NCI-H226 (cell line): ENCODE results near the gene CELA2A.

ENCODE experiments used
- DNase-seq: peaks from one replicate; pipeline ENCODE4 v3.0.0-alpha.2; 2015

CELA2A gene

DNA sequence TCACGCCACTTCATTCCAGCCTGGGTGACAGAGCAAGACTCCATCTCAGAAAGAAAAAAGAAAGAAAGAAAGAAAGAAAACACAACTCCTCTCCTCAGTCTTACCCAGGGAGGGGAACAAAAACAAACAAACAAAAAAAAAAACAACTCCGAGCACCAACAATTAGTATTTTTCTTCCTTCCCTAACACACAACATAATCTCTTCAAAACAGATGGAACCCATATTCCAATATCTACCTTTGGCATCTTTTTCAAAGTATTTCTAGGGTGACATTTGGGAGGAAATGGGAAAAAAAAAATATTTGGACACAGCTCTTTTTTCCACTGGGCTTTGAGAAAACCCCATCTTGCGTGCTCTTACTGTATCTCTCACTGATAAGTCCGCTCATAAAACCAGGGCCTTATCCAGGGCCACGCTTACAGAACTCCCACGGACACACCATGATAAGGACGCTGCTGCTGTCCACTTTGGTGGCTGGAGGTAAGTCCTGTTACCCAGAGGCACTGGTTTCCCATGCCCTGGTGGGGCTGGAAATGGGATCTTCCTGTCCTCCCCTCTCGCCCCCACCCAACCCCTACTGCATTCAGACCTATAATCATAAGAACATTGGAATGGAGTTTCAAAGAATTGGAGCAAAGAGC is at the start of gene CELA2A:
Gene CELA2A (plus strand): TSS at position 420 of the 642 bp plus-strand sequence. CDS start 22 bp downstream, at position 442.
- DNase-seq = no peak

DNA sequence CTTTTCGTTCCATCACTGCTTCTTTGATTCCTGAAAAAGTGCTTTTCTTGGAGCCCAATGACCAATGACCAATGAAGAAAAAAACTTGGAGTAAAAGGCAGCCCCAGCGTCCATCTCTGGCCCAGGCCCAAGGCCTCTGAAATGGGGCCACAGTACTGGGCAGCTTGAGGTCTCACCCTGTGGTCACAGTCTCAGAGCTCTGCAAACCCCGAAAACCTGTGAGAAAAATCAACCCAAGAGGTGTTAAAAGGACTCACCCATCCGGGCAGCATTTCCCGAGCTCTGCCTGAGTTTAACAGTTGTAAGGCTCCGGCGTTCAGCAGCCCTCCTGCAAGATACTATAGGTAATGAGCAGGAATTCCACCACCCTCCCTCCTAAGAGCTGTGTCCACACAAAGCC is 49.0 kb upstream of the CELA2A start:
- DNase-seq = no peak

DNA sequence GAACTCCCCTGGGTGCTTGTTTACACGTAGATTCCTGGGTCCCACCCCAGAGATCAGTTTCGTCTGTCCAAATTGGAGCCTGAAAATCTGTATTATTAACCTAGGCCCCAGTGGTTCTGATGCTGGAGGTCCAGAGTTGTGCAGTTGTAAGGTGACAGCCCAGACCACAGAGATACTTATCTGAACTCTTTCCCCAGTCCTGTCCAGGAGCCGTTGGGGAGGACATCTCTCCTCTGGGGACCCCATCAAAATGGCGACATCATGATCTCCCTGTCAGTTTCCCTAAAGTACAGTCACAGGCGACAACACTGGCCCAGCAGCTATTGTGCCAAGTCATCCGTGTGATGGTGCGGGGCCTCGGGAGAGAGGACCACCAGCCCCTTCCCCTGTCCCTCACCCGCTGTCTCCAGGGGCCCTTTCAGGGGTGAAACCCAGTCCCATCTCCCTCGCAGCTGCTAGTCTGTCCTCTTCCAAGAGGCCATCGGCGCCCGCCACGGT is 47.6 kb upstream of the CELA2A start:
- DNase-seq = peak; percentile 0

DNA sequence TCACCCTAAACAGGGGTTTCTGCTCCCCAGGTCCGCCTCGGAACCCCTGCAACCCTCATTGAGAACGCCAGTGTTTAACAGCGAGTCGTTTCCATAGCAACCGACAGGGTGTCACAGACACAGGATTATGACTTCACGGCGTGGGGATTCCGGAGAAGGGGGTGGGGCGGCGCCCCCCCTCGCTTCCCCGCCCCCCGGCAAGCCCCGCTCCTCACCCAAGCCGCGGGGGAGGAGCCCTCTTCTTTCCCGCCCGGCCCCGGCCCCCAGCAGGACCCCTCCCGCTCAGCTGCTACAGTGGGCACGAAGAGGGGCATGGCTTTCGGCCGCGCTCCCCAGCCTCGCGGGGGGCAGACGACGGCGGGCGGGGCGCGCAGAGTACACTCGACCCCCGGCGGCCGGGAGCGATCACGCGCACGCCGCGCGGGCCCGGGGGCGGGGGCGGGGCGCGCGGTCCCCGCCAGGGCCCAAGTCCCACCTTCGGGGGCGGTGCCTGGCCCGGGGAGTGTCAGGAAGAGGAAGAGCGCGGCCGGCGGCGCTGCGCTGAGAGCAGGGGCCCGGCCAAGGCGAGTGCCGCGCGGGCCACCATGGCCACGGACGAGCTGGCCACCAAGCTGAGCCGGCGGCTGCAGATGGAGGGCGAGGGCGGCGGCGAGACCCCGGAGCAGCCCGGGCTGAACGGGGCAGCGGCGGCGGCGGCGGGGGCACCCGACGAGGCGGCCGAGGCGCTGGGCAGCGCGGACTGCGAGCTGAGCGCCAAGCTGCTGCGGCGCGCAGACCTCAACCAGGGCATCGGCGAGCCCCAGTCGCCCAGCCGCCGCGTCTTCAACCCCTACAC is 46.9 kb upstream of the CELA2A start, which contains the start of gene EFHD2:
Gene EFHD2 (plus strand): TSS at position 501 of the 835 bp plus-strand sequence. CDS start 84 bp downstream, at position 585.
- DNase-seq = peak; percentile 69

DNA sequence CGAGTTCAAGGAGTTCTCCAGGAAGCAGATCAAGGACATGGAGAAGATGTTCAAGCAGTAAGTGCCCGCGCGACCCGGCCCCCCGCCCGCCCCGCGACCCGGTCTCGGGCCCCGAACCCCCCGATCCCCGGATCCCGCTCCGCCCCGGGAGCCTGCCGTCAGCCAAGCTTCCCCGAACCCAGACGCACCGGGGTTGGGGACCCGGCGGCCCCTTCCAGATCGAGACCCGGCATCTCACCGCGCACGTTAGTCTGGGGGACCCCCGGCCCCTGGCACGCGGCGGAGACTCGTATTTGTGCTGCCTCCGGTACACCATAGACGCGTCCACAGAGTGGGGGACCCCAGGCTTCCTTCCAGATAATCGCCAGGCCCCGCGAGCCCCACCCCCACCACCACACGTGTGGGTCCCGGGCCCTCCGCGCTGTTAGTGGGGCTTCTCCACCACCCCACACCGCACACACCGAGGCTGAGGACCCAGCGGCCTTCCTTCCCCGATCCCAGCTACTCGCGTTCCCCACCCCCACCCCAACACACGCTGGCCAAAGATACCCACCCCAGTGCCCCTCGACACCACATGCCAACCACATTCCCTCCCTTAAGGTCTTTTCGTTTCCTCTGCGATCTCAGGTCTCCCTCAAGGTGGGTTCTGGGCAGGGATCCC is 46.2 kb upstream of the CELA2A start:
- peak; percentile 1 for DNase-seq

DNA sequence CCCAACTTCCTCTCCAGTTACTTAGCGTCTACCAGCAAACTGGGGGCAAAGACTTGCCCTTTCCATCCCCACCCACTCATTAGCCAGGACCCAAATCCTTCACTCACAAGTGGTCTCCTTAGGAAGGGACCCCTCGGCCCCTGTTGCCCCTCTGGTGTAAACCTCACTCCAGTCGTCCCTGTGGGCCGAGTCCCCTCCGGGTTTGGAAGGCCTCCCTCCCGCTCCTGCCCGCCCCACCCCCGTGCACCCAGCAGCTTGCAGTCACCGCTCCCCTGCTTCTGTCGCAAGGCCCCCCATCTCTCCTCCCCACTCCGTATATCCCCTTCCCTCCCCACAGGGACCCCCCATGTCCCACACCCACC is 45.7 kb upstream of the CELA2A start:
- DNase-seq = peak; percentile 1

DNA sequence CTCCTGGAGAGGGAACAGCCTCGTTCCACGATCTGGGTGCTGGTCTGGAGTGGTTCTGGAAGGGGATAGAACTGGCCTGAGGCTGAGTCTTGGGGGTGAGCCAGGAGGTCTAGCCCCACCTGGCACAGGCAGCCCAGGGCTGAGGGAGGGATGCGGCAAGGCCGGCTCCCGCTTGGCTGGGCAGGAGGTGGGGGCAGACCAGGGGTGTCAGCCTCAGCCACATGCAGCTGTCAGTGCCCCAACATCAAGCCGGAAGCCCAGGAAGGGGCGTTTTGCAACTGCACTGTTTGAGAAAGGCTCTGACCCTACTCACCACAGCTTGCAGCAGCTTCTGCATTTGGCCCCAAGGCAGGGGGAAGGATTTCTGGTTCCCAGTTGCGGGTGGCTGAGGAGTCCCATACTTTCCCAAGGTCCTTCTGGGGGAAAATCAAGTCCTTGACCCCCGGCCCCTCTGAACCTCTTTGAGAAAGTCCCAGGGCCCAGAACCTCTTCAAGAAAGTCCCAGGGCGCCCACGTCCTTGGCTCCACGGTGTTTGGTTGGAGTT is 44.9 kb upstream of the CELA2A start:
- peak; percentile 45 for DNase-seq

DNA sequence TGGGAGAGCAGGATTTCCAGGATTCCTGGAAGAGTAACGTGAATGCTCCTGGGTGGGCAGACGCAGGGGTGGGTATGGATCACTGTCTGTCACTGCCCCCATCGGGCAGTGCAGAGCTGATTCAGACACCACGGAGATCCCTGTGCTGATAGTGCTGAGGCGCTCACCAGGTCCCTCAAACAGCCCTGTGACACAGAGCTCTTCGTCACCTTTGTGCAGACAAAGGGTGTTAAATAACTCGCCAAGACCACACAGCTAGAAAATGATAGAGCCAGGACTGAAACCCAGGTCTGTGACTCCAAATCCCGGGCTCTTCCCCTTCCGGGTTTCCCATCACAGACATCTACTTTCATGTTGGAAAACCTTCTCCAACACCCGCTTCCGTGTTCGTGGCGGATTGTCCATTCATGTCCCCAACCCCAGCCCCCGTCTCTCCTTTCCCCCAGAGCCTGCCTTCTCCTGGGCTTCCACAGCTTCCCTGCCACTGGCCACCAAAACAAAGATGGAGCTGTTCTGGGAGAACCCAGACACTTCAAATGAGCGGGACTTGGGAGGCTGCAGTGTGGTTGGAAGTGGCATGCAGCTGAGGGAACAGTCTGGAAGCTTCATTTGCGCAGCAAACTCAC is 44.2 kb upstream of the CELA2A start:
- DNase-seq = peak; percentile 0

DNA sequence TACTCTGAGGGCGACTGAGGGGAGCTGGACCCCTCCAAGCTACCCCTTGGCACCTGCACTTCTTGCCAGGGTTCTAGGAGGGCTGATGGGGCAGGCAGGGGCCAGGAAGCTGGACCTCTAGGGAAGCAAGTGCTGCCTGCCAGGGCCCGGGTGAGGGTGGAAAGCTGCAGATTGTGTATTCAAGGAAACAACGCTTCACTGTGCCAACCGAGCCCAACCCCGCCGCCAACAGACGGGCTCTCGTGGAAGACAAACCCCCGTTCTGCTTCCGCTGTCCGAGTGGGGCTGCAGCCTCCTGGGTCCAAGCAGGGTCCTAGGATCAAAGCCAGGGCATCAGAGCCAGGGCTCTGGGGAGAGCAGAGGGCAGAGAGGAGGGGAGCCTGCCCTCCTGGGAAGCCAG is 43.7 kb upstream of the CELA2A start:
- no peak for DNase-seq

DNA sequence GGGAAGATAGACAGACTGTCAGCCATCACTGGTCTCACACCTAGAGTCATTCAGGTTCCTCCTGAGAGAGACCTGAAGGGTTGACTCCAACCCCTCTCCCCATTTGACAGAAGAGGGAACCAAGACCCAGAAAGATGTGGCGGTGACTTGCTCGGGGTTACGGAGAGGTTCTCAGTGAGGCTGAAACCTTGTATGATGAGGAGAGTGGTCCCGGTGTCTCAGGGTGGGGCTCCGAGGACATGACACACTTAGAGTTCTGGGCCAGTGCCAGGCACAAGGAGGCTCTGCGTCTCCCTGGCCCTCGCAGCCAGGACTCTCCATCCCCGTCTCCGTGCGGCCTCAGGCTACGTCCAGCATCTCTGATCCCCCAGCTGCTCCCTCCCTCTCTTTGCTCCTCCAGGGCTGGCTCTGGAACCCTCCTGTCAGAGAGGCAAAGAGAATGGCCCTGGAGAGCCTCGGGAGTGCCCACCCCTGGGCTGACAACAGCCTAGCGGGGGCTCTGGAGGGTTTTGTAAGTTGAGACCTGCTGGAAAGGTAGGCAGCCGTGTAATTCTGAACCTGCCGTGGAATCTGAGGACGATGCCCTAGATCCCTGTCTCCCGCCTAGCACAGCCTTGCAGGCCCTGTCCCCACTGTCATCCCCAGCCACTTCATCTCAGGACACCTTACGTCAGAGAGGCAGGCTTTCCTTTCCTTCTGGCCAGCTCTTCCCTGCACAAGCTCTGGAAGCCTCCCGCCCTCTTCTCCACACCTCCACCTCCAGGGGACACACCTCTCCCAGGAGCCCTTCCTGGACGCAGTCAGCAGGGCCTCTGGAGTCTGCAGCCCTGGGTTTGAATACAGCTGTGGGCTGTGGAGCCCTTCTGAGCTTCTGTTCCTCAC is 42.7 kb upstream of the CELA2A start:
- no peak for DNase-seq

DNA sequence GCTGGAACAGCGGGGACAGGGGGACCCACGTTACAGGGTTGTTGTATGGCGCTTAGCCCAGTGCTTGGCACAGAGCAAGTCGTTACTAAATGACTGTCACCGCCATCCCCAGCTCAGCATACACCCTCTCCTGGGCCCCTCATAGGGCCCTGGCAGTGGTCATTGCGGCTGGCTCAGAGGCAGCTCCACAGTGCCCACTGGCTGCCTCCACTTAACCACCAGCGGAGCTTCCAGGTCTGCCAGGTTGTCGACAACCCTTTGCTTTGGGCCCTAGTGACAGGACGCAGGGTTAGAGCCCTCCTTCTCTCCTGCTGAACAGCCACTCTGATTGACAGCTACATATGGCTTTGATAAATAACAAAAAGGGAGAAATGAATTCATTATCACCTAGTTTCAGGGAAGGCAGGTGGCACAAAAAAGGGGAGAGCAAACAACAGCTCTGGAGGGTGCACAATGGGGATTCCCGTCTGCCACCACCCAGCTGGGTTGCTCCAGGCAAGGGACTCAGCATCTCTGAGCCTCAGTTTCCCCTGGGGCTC is 42.0 kb upstream of the CELA2A start:
- no peak for DNase-seq

DNA sequence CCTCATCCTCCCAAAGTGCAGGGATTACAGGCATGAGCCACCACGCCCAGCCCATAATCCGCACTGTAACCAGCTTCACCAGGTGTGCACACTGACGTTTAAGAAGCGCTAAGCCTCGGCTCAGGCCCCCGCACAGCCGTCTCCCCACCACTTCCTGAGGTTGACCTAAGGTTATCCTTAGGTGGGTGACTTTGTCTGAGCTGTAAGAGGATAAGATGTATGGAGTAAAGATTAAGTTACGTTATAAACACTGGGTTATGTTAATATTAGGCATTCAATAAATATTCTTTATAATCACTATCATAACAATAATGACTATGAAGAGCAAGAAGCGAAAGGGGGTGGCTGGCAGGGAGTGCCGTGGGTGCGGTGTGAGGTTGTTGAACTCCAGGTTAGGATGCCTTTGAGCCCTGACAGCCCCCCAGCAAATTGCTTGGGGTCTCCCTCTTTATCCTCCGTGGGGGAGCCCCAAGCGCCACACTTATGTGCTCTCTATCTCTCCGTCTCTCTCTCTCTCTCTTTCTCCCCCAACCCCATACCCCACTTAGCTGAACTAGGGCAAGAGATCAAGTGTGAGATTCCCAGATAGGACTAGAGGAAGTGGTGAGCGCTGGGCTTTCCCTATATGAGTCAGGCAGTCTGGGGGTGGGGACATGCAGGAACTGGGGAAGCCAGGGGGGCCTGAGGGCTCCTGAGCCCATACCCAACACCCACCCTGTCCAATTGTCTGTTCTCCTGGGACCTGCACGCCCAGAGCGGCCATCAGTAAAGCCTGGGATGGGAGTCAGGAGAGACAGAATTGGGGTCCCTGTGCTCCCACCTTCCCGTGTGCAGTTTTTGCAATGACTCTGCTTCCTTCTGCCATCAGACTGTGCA is 39.2 kb upstream of the CELA2A start:
- peak; percentile 84 for DNase-seq

DNA sequence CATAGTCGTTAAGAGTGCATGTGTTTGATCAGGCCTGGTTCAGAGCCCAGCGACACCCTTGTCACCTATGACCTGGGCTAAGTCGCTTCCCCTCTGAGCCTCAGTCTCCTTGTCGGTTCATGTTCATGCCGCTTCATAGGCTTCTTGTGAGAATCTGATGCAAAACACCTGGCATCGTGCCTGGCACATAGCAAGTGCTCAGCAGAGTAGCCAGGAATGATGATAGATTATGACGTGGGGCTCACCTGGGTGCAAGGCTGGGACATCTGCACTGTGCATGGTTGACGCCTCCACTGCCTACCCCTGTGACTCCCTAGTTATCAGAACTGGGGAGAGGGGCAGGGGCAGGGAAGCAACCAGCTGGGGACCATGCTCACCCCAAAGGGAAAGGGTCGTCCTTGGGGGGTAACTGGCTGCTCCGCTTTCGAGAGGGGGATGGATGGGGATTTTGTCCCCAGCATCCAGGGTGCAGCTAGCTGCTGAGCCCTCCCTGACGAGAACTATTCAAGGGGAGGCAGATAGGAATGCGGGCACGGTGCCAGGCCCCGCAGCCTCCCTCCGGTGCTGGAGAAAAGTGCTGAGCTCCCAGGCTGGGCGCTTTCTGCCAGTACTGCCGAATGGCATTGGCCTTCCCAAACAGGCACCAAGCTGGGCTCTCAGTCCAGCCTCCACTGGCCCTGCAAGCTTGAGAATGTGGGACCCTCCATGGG is 37.6 kb upstream of the CELA2A start:
- DNase-seq = peak; percentile 78

DNA sequence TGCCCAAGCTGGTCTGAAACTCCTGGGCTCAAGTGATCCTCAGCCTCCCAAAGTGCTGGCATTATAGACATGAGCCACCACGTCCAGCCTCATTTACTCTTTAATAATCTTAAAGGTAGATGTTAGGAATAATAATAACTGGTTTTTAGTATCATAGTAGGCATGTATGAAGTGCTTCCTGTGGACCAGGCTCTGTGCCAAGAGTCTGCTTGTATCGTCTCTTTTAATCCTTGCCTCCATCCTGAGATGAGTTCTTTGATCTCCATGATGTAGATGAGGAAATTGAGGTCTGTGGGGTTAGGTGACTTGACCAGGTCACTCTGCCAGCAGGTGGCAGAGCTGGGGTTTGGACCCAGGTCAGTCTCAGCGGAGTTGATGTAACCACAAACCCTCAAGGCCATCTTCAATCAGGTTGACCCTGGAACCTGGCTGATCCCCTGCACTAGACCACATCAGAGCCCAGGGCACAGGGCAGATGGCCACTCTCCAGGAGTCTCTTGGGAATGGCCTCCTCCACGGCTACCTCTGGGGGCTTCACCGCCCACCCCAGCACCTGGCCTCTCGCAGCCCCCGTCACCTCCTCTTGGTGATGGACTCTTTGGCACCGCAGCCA is 35.6 kb upstream of the CELA2A start:
- DNase-seq = no peak

DNA sequence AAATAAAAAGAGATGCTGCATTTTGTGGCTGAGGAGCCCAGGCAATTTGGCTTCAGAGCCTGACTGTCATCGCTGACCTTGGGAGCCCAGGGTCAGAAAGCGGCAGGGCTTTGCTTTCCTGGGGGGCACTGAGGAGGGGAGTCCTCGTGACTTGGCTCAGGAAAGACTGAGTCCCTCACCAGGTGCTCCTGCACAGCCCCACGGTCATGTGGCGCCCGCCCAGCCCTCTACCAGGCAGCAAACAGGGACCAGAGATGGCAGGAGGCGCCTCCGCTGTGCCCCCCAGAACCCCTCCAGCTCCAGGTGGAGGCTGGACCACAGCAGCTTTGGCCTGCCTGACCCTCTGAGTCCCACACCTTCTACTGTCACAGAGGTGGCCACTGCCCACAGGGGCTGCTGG is 33.7 kb upstream of the CELA2A start:
- DNase-seq = no peak

DNA sequence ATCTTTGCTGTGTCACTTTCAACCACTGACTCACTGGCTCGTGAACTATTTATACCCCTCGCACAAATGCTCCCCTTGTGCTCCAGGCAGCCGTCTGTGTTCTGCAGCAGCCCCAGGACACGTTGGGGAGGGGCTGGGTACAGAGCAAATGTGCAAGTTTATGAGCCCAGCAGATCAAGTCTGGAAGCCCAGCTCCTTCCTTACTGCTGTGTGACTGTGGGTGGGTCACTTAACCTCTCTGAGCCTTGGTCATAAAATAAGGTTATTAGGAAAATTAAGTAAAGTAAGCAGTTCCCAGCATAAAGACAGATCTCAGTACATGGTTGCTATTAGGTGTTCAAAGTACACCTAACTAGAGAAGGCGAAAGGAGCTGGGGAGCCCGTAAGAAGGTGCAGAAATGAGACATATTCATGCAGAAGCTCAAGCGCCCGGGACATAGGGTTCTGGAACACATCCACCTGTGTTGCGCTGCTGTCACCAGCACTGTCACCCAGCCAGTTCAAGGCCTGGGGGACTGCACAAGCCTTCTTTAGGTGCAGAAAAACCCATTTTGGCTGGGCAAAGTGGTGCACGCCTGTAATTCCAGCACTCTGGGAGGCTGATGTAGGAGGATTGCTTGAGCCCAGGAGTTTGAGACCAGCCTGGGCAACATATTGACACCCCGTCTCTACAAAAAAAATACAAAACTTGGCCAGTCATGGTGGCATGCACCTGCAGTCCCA is 33.0 kb upstream of the CELA2A start:
- no peak for DNase-seq

DNA sequence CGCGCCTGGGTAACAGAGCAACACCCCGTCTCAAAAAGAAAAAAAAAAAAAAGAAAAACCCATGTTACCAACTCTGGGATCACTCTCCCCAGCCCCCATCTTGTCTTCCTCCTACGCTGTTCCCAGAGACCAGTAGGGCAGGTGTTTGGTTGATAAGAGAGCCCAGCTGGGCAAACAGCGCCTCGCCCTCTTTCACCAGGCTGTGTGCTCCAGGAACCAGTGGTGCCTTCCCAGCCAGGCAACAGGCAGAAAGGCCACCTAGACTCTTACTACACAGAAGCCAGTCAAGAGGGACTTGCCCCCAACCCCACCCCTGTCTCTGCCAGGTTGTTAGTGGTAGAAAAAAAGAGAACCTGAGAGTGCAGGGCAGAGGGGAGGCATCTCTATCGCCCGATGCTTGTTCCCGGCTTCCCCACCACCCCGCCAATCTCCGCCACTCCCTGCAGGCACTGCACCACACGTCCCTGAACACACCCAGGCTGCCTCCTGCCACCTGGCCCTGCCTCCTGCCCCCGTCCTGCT is 32.3 kb upstream of the CELA2A start:
- no peak for DNase-seq

DNA sequence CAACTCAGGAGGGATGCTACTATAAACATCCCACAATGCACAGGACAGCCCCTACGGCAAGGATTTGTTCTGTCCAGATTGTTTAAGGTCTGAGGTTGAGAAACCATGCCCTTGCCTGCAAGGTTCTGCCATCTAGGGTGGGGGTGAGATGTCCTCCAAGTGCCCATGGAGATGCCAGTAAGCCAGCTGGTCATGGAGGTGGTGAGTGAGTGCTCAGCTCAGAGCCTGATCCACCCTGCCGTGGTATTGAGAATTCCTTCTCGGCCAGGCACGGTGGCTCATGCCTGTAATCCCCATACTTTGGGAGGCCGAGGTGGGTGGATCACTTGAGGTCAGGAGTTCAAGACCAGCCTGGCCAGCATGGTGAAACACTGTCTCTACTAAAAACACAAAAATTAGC is 31.6 kb upstream of the CELA2A start:
- no peak for DNase-seq
